ENCODE results near the gene CRYL1. TPM values are rescaled to one million over a fixed set of nuclear protein-coding genes. Genes with fewer than 3 reads are reported as not detected.

CRYL1 gene
- total RNA-seq, 1 experiment from 2014 or later: 2.9 TPM

DNA sequence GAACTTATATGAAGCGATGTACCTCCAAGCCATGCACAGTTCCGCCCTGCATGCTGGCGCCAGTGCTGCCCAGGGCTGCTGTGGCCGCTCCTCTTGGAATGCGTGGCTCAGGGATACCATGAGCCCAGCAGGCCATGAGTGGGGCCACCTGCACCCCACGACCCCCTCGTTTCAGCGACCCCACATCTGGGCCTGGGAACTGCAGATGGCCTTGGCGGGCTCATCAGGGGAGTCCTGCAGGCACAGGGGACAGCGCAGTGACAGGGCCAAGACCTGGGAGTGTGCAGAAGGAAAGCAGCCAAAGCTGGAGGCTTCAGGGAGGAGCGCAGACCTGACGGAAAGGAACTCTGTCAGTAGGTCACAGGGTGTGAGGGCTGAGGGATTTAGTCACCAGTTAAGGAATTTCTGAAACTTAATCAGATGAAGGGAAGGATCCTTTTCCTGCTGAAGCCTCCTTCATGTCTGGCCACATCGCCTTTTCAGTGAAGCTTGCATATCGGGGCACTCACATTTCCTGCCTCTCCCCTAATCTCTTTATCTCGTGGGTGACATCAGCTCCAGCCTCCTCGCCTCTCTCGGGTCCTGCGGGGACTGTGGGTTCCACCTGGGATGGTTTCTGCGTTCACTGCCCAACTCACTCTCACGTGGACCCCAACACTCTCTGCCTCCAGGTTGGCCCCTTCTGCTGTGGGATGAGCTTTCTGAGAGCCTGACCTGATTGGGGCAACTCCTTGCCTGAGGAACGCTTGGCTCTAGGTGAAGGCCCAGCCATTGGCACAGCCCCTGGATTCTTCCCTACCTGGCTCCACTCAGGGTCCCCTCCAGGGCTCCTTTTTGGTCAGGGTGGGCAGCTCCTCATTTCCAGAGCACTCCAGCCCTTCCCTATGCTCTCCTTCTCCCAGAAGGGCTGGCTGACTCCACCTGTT, 123.5 kb downstream of the CRYL1 start (continued):
- TF ChIP-seq, protein P1, sequence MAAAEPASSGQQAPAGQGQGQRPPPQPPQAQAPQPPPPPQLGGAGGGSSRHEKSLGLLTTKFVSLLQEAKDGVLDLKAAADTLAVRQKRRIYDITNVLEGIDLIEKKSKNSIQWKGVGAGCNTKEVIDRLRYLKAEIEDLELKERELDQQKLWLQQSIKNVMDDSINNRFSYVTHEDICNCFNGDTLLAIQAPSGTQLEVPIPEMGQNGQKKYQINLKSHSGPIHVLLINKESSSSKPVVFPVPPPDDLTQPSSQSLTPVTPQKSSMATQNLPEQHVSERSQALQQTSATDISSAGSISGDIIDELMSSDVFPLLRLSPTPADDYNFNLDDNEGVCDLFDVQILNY (CRISPR knock-in tag; IDR thresholded peaks at IDR 0.05): no peak
- no peak for TF ChIP-seq PRRX2 (CRISPR knock-in tag; IDR thresholded peaks at IDR 0.05)
- no peak for TF ChIP-seq NR3C1 (CRISPR knock-in tag; conservative IDR thresholded peaks at IDR 0.05; ENCODE audit: low read depth)
- TF ChIP-seq NR1H2 (CRISPR knock-in tag; IDR thresholded peaks at IDR 0.05): no peak
- TF ChIP-seq, protein P2, sequence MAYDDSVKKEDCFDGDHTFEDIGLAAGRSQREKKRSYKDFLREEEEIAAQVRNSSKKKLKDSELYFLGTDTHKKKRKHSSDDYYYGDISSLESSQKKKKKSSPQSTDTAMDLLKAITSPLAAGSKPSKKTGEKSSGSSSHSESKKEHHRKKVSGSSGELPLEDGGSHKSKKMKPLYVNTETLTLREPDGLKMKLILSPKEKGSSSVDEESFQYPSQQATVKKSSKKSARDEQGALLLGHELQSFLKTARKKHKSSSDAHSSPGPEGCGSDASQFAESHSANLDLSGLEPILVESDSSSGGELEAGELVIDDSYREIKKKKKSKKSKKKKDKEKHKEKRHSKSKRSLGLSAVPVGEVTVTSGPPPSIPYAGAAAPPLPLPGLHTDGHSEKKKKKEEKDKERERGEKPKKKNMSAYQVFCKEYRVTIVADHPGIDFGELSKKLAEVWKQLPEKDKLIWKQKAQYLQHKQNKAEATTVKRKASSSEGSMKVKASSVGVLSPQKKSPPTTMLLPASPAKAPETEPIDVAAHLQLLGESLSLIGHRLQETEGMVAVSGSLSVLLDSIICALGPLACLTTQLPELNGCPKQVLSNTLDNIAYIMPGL (CRISPR knock-in tag; IDR thresholded peaks at IDR 0.05): no peak

DNA sequence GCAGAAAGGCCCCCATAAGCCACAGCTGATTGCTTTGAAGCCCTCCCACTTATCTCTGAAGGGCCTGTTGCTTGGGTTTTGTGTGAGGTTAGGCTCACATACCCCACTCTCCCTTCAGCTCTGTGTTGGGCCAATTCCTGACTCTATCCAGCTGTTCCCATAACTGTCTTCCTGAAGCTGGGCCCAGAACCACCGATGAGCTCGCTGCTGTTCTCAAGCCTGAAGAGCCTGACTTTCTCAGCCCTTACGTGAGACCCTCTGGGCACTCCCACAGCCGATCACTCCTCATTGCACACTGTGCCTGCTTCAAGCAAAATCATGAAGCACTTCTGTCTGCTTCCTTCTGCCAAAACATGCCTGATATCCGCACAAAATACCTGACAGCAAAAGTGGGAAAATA, 124.1 kb downstream of the CRYL1 start:
- POLR2A ChIA-PET: no interaction called here
- Mint-ChIP-seq H3K27ac (no peak overlapping the region), H3K9me3 (peaks cover 6% of the 10 kb centered on the region)

DNA sequence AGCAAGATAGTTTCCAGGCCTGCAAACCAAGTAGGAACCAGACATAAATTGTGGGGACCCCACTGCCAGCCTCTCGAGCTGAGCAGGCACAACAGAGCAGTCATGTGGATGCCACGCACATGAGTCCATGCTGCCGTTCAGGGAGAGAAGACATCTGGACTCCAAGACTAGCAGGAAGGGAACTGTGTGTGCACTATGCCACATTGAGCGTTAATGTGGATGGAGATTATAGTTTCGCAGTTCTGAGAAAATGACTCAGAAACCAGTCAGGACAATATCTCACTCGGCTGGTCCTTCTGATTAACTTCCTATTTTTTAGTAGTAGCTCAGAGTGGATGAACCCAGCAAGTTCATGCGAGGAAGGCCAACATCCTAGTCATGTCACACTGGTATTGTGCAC, 124.9 kb downstream of the CRYL1 start:
- Mint-ChIP-seq H3K36me3 (no peaks in the 10 kb centered on the region), H3K27me3 (ENCODE audit: low read depth) (no peaks in the 10 kb centered on the region), H3K9me3 (peaks cover 7% of the 10 kb centered on the region), H3K4me3 (no peak overlapping the region), H3K4me1 (no peaks in the 10 kb centered on the region), H3K27ac (no peak overlapping the region)
- POLR2A ChIA-PET: no interaction called here
- ATAC-seq (no peak), DNase-seq (ENCODE audit: low spot score) (no peak)
- CTCF ChIA-PET: interaction anchor here (1.3 kb wide), 1 partner anchor 203 kb away, joined by 3 read pairs; no protein-coding TSS in a partner anchor
- TF ChIP-seq CBFB (CRISPR knock-in tag; IDR thresholded peaks at IDR 0.05; ENCODE audit: low read depth) (no peak), GRHL2 (CRISPR knock-in tag; IDR thresholded peaks at IDR 0.05; ENCODE audit: insufficient replicate concordance, severe bottlenecking) (no peak), ZNF423 (CRISPR knock-in tag; IDR thresholded peaks at IDR 0.05) (no peak), NFATC4 (CRISPR knock-in tag; IDR thresholded peaks at IDR 0.05) (no peak), ZNF317 (CRISPR knock-in tag; IDR thresholded peaks at IDR 0.05; ENCODE audit: borderline replicate concordance, low read depth) (no peak), ZNF396 (CRISPR knock-in tag; IDR thresholded peaks at IDR 0.05; ENCODE audit: borderline replicate concordance) (no peak), MYBL2 (CRISPR knock-in tag; IDR thresholded peaks at IDR 0.05) (no peak), ELF4 (CRISPR knock-in tag; IDR thresholded peaks at IDR 0.05; ENCODE audit: low read depth) (no peak), ESRRA (CRISPR knock-in tag; IDR thresholded peaks at IDR 0.05; ENCODE audit: borderline replicate concordance) (no peak), GTF2I (CRISPR knock-in tag; conservative IDR thresholded peaks at IDR 0.05) (no peak)
- TF ChIP-seq, protein P3, sequence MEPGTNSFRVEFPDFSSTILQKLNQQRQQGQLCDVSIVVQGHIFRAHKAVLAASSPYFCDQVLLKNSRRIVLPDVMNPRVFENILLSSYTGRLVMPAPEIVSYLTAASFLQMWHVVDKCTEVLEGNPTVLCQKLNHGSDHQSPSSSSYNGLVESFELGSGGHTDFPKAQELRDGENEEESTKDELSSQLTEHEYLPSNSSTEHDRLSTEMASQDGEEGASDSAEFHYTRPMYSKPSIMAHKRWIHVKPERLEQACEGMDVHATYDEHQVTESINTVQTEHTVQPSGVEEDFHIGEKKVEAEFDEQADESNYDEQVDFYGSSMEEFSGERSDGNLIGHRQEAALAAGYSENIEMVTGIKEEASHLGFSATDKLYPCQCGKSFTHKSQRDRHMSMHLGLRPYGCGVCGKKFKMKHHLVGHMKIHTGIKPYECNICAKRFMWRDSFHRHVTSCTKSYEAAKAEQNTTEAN (CRISPR knock-in tag; IDR thresholded peaks at IDR 0.05): no peak
- TF ChIP-seq, protein P4, sequence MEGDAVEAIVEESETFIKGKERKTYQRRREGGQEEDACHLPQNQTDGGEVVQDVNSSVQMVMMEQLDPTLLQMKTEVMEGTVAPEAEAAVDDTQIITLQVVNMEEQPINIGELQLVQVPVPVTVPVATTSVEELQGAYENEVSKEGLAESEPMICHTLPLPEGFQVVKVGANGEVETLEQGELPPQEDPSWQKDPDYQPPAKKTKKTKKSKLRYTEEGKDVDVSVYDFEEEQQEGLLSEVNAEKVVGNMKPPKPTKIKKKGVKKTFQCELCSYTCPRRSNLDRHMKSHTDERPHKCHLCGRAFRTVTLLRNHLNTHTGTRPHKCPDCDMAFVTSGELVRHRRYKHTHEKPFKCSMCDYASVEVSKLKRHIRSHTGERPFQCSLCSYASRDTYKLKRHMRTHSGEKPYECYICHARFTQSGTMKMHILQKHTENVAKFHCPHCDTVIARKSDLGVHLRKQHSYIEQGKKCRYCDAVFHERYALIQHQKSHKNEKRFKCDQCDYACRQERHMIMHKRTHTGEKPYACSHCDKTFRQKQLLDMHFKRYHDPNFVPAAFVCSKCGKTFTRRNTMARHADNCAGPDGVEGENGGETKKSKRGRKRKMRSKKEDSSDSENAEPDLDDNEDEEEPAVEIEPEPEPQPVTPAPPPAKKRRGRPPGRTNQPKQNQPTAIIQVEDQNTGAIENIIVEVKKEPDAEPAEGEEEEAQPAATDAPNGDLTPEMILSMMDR (IDR thresholded peaks at IDR 0.05): no peak
- TF ChIP-seq, protein P5, sequence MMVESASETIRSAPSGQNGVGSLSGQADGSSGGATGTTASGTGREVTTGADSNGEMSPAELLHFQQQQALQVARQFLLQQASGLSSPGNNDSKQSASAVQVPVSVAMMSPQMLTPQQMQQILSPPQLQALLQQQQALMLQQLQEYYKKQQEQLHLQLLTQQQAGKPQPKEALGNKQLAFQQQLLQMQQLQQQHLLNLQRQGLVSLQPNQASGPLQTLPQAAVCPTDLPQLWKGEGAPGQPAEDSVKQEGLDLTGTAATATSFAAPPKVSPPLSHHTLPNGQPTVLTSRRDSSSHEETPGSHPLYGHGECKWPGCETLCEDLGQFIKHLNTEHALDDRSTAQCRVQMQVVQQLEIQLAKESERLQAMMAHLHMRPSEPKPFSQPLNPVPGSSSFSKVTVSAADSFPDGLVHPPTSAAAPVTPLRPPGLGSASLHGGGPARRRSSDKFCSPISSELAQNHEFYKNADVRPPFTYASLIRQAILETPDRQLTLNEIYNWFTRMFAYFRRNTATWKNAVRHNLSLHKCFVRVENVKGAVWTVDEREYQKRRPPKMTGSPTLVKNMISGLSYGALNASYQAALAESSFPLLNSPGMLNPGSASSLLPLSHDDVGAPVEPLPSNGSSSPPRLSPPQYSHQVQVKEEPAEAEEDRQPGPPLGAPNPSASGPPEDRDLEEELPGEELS (CRISPR knock-in tag; IDR thresholded peaks at IDR 0.05): no peak
- TF ChIP-seq, protein P6, sequence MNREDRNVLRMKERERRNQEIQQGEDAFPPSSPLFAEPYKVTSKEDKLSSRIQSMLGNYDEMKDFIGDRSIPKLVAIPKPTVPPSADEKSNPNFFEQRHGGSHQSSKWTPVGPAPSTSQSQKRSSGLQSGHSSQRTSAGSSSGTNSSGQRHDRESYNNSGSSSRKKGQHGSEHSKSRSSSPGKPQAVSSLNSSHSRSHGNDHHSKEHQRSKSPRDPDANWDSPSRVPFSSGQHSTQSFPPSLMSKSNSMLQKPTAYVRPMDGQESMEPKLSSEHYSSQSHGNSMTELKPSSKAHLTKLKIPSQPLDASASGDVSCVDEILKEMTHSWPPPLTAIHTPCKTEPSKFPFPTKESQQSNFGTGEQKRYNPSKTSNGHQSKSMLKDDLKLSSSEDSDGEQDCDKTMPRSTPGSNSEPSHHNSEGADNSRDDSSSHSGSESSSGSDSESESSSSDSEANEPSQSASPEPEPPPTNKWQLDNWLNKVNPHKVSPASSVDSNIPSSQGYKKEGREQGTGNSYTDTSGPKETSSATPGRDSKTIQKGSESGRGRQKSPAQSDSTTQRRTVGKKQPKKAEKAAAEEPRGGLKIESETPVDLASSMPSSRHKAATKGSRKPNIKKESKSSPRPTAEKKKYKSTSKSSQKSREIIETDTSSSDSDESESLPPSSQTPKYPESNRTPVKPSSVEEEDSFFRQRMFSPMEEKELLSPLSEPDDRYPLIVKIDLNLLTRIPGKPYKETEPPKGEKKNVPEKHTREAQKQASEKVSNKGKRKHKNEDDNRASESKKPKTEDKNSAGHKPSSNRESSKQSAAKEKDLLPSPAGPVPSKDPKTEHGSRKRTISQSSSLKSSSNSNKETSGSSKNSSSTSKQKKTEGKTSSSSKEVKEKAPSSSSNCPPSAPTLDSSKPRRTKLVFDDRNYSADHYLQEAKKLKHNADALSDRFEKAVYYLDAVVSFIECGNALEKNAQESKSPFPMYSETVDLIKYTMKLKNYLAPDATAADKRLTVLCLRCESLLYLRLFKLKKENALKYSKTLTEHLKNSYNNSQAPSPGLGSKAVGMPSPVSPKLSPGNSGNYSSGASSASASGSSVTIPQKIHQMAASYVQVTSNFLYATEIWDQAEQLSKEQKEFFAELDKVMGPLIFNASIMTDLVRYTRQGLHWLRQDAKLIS (CRISPR knock-in tag; IDR thresholded peaks at IDR 0.05; ENCODE audit: borderline replicate concordance): no peak

More for the DNA sequence above, 124.1 kb downstream of the CRYL1 start:
- Mint-ChIP-seq H3K4me1 (peaks cover 7% of the 10 kb centered on the region), H3K4me3 (no peak overlapping the region), H3K36me3 (no peaks in the 10 kb centered on the region), H3K27me3 (ENCODE audit: low read depth) (peaks cover 3% of the 10 kb centered on the region; the same call in 1 of the 2 replicates)
- DNase-seq (ENCODE audit: low spot score) (no peak), ATAC-seq (no peak)
- no peak for TF ChIP-seq OVOL2 (CRISPR knock-in tag; IDR thresholded peaks at IDR 0.05; ENCODE audit: borderline replicate concordance)
- no peak for TF ChIP-seq TCF7 (CRISPR knock-in tag; IDR thresholded peaks at IDR 0.05; ENCODE audit: low read depth)
- no peak for TF ChIP-seq NR2C2 (CRISPR knock-in tag; IDR thresholded peaks at IDR 0.05)
- TF ChIP-seq ZNF416 (CRISPR knock-in tag; IDR thresholded peaks at IDR 0.05): no peak
- CTCF ChIA-PET: interaction anchor here (1.3 kb wide), 1 partner anchor 204 kb away, joined by 3 read pairs; no protein-coding TSS in a partner anchor

All from WTC11 (cell line).